Left lung (tissue), 10 donors: ENCODE results near the gene CFAP70. TPM values are rescaled to one million over a fixed set of nuclear protein-coding genes. Genes with fewer than 3 reads are reported as not detected.

ENCODE experiments used
- ATAC-seq: fragments of 200-7000 bp; cut with Tn5 transposase; one replicate; pipeline ENCODE4 v1.9.1; 2020; ENCODE audit warnings: moderate library complexity
- DNase-seq, 4 donors: peaks; one replicate each; pipeline ENCODE4 v3.0.0-alpha.2; 2013 to 2020
- H3K27ac ChIP-seq, 2 donors: fragments of 200-600 bp; sonication (generic) in 1 of 2; one replicate each; pipeline versions ENCODE4 v1.5.0 to v1.8.0; 2020 to 2021
- H3K27me3 ChIP-seq, 2 donors: fragments of 200-600 bp; sonication (generic) in 1 of 2; one replicate each; pipeline versions ENCODE4 v1.5.0 to v1.8.0; 2020 to 2021
- H3K36me3 ChIP-seq, 2 donors: fragments of 200-600 bp; sonication (generic) in 1 of 2; one replicate each; pipeline versions ENCODE4 v1.5.0 to v1.8.0; 2020 to 2021
- H3K4me1 ChIP-seq, 2 donors: fragments of 200-600 bp; one replicate each; pipeline ENCODE4 v1.8.0; 2021
- H3K4me3 ChIP-seq, 2 donors: fragments of 200-600 bp; sonication (generic) in 1 of 2; one replicate each; pipeline versions ENCODE4 v1.5.0 to v1.8.0; 2020 to 2021; ENCODE audit warnings: mild to moderate bottlenecking in 1 of 2
- H3K9me3 ChIP-seq, 2 donors: fragments of 200-600 bp; sonication (generic) in 1 of 2; one replicate each; pipeline versions ENCODE4 v1.5.0 to v1.8.0; 2020 to 2021
- CTCF ChIP-seq, 2 donors: fragments of 200-600 bp; sonication (generic) in 1 of 2; IDR thresholded peaks; one replicate each; pipeline versions ENCODE4 v1.5.0 to v1.8.0; 2021; ENCODE audit warnings: antibody characterized with exemption in 2 of 2
- intact Hi-C, 2 donors: fragments of 100-400 bp; cut with DNase I; formaldehyde crosslinking; loops; one replicate each; pipeline versions ENCODE4 v1.11.2 to v1.14.2; 2022
- polyA plus RNA-seq, 6 donors: library from polyadenylated mRNA; unstranded; fragments of 120-200 nt; gene quantifications; one replicate each; pipeline ENCODE4 v1.2.1, GENCODE V29; 2013; ENCODE audit not compliant: insufficient read length in 6 of 6
- total RNA-seq, 2 donors: library from RNA; stranded (reverse); fragmentation: NEBNext Ultra II Directional; extraction: Animal tissue kit (Norgen Biotek cat#: 25700); gene quantifications; one replicate each; pipeline ENCODE4 v1.2.1, GENCODE V29; 2021
- donor health status: DM: no; HTN: yes; CAD: no.
- donor health status: DM: no; HTN: no; CAD: no.

Gene CFAP70
- total and polyA plus RNA-seq, 8 donors: 0.87 to 21.8 (median 12.4) TPM

- intact Hi-C loops: no loop called here
- peak overlapping the region in 1 of 2 donors; percentile 10 for H3K27ac ChIP-seq
- ATAC-seq (peak; percentile 45), DNase-seq (no peak)
- H3K9me3 ChIP-seq: no peaks in the 10 kb centered on the region
- no peak for TF ChIP-seq CTCF (IDR thresholded peaks at IDR 0.05)
- H3K4me3 ChIP-seq: no peak overlapping the region
- H3K36me3 ChIP-seq: peaks cover 0 to 30% of the 10 kb centered on the region in 2 donors
- no peaks in the 10 kb centered on the region for H3K4me1 ChIP-seq
- no peaks in the 10 kb centered on the region for H3K27me3 ChIP-seq
Observed at GRCh38 chr10:73229567-73229966, 129.1 kb downstream of the CFAP70 start.

GRCh38 chr10:73228247-73228646, 130.4 kb downstream of the CFAP70 start:
- DNase-seq: no peak
- no peaks in the 10 kb centered on the region for H3K4me1 ChIP-seq
- H3K4me3 ChIP-seq: no peak overlapping the region
- no peaks in the 10 kb centered on the region for H3K27me3 ChIP-seq
- H3K36me3 ChIP-seq: peaks cover 0 to 26% of the 10 kb centered on the region in 2 donors
- peak; percentile 64 for ATAC-seq
- H3K27ac ChIP-seq: peak overlapping the region in 1 of 2 donors; percentile 45
- no peaks in the 10 kb centered on the region for H3K9me3 ChIP-seq
- intact Hi-C loops: no loop called here
- no peak for TF ChIP-seq CTCF (IDR thresholded peaks at IDR 0.05)

- H3K27me3 ChIP-seq: no peaks in the 10 kb centered on the region
- TF ChIP-seq CTCF (IDR thresholded peaks at IDR 0.05): no peak
- ATAC-seq (no peak), DNase-seq (no peak)
- H3K4me1 ChIP-seq: no peaks in the 10 kb centered on the region
- no peak overlapping the region for H3K4me3 ChIP-seq
- intact Hi-C loops: no loop called here
- H3K36me3 ChIP-seq: peaks cover 0 to 16% of the 10 kb centered on the region in 2 donors
- H3K27ac ChIP-seq: no peak overlapping the region
- H3K9me3 ChIP-seq: no peaks in the 10 kb centered on the region
Observed at GRCh38 chr10:73226663-73227062, 132.0 kb downstream of the CFAP70 start.

GRCh38 chr10:73225518-73225917, 133.1 kb downstream of the CFAP70 start:
- Histone ChIP-seq H3K4me3 (no peak overlapping the region), H3K36me3 (peaks cover 0 to 7% of the 10 kb centered on the region in 2 donors), H3K4me1 (no peaks in the 10 kb centered on the region), H3K27me3 (no peaks in the 10 kb centered on the region), H3K27ac (no peak overlapping the region), H3K9me3 (no peaks in the 10 kb centered on the region)
- DNase-seq (no peak), ATAC-seq (no peak)
- intact Hi-C loops: no loop called here
- TF ChIP-seq CTCF (IDR thresholded peaks at IDR 0.05): no peak

- H3K9me3 ChIP-seq: no peaks in the 10 kb centered on the region
- DNase-seq (no peak), ATAC-seq (no peak)
- H3K4me3 ChIP-seq: no peak overlapping the region
- no peak overlapping the region for H3K27ac ChIP-seq
- intact Hi-C loops: no loop called here
- no peak for TF ChIP-seq CTCF (IDR thresholded peaks at IDR 0.05)
- H3K36me3 ChIP-seq: peaks cover 0 to 30% of the 10 kb centered on the region in 2 donors
- H3K4me1 ChIP-seq: no peaks in the 10 kb centered on the region
- H3K27me3 ChIP-seq: no peaks in the 10 kb centered on the region
Observed at GRCh38 chr10:73220989-73221388, 137.7 kb downstream of the CFAP70 start.
